Liver (tissue), 9 donors: ENCODE measurements around the gene SEMA4F. TPM values are rescaled to one million over a fixed set of nuclear protein-coding genes. Genes with fewer than 3 reads are reported as not detected.
A peak's percentile ranks its signal among the peaks of the same experiment; 100 is the strongest.

Source experiments
- DNase-seq: peaks from one replicate; pipeline ENCODE4 v3.0.0-alpha.2; 2017; ENCODE audit warnings: low spot score
- H3K27ac ChIP-seq, 2 donors: one replicate each; pipeline ENCODE4 v1.7.0; 2013; ENCODE audit warnings: inconsistent platforms in 2 of 2, low read length in 2 of 2, control low read depth in 1 of 2, low read depth in 1 of 2, mild to moderate bottlenecking in 1 of 2
- H3K27me3 ChIP-seq, 4 donors: one replicate each; pipeline versions ENCODE4 v1.6.1 to v1.7.0; 2013; ENCODE audit warnings: low read length in 3 of 4, inconsistent platforms in 1 of 4, mild to moderate bottlenecking in 1 of 4, moderate library complexity in 1 of 4; ENCODE audit not compliant: control insufficient read depth in 4 of 4, insufficient read depth in 4 of 4
- H3K36me3 ChIP-seq, 4 donors: one replicate each; pipeline versions ENCODE4 v1.6.1 to v1.7.0; 2013; ENCODE audit warnings: low read length in 3 of 4, mild to moderate bottlenecking in 3 of 4, low read depth in 1 of 4, moderate library complexity in 1 of 4; ENCODE audit not compliant: control insufficient read depth in 4 of 4, insufficient read depth in 3 of 4
- H3K4me1 ChIP-seq, 4 donors: one replicate each; pipeline versions ENCODE4 v1.6.1 to v1.7.0; 2013; ENCODE audit warnings: low read length in 3 of 4, mild to moderate bottlenecking in 3 of 4, moderate library complexity in 1 of 4; ENCODE audit not compliant: control insufficient read depth in 4 of 4, insufficient read depth in 4 of 4
- H3K4me3 ChIP-seq, 3 donors: one replicate each; pipeline versions ENCODE4 v1.6.1 to v1.7.0; 2013; ENCODE audit warnings: low read length in 3 of 3, control low read depth in 1 of 3, low read depth in 1 of 3, mild to moderate bottlenecking in 1 of 3
- H3K9ac ChIP-seq, 2 donors: one replicate each; pipeline ENCODE4 v1.7.0; 2013; ENCODE audit warnings: low read length in 2 of 2, mild to moderate bottlenecking in 2 of 2, moderate library complexity in 2 of 2, control low read depth in 1 of 2, low read depth in 1 of 2
- H3K9me3 ChIP-seq, 4 donors: one replicate each; pipeline versions ENCODE4 v1.6.1 to v1.7.0; 2013; ENCODE audit warnings: low read length in 3 of 4; ENCODE audit not compliant: control insufficient read depth in 4 of 4
- EGR1 ChIP-seq, 2 donors: IDR thresholded peaks; 2 replicates each; pipeline ENCODE4 v1.6.1; 2016 to 2018; ENCODE audit warnings: antibody characterized with exemption in 2 of 2, low read depth in 2 of 2
- FOXA1 ChIP-seq: IDR thresholded peaks from 2 replicates; pipeline ENCODE4 v1.6.1; 2016; ENCODE audit warnings: antibody characterized with exemption
- FOXA2 ChIP-seq: IDR thresholded peaks from 2 replicates; pipeline ENCODE4 v1.6.1; 2016; ENCODE audit warnings: antibody characterized with exemption
- GABPA ChIP-seq, 2 donors: IDR thresholded peaks in 1 of 2; conservative IDR thresholded peaks in 1 of 2; 2 replicates each; pipeline ENCODE4 v1.6.1; 2016; ENCODE audit warnings: antibody characterized with exemption in 2 of 2, mild to moderate bottlenecking in 1 of 2, moderate library complexity in 1 of 2
- HNF4A ChIP-seq, 2 donors: conservative IDR thresholded peaks; 2 replicates each; pipeline ENCODE4 v1.6.1; 2016; ENCODE audit warnings: antibody characterized with exemption in 2 of 2, mild to moderate bottlenecking in 2 of 2
- HNF4G ChIP-seq: IDR thresholded peaks from 2 replicates; pipeline ENCODE4 v1.6.1; 2016; ENCODE audit warnings: antibody characterized with exemption
- JUND ChIP-seq, 2 donors: IDR thresholded peaks; 2 replicates each; pipeline ENCODE4 v1.6.1; 2016; ENCODE audit warnings: antibody characterized with exemption in 2 of 2
- NR2F2 ChIP-seq: IDR thresholded peaks from 2 replicates; pipeline ENCODE4 v1.6.1; 2016; ENCODE audit warnings: antibody characterized with exemption
- RAD21 ChIP-seq, 2 donors: IDR thresholded peaks; 2 replicates each; pipeline ENCODE4 v1.6.1; 2016; ENCODE audit warnings: antibody characterized with exemption in 2 of 2, mild to moderate bottlenecking in 2 of 2
- RXRA ChIP-seq, 2 donors: IDR thresholded peaks; 2 replicates each; pipeline ENCODE4 v1.6.1; 2017 to 2018; ENCODE audit warnings: antibody characterized with exemption in 2 of 2, mild to moderate bottlenecking in 1 of 2
- SP1 ChIP-seq: IDR thresholded peaks from 2 replicates; pipeline ENCODE4 v1.6.1; 2018; ENCODE audit warnings: antibody characterized with exemption, mild to moderate bottlenecking
- TAF1 ChIP-seq: conservative IDR thresholded peaks from 2 replicates; pipeline ENCODE4 v1.6.1; 2016; ENCODE audit warnings: antibody characterized with exemption, mild to moderate bottlenecking
- YY1 ChIP-seq: IDR thresholded peaks from 2 replicates; pipeline ENCODE4 v1.6.1; 2016; ENCODE audit warnings: antibody characterized with exemption, mild to moderate bottlenecking
- WGBS: extraction: QIAGEN DNeasy Blood & Tissue Kit; methylation state at CpG from one replicate; pipeline ENCODE4 v1.1.7; 2013; 5-methylcytosine and 5-hydroxymethylcytosine counted together
- polyA plus RNA-seq, 2 donors: library from polyadenylated mRNA; stranded (reverse) in 1 of 2; unstranded in 1 of 2; fragments of 200-250 nt in 1 of 2; fragments of >200 nt in 1 of 2; fragmentation: Nextera tagmentation in 1 of 2; extraction: Ambion mirVana in 1 of 2; gene quantifications; one replicate each; pipeline versions ENCODE4 v1.2.1 to v1.2.3, GENCODE V29; 2013 to 2015
- total RNA-seq, 2 donors: library from RNA; depleted of rRNA; stranded (reverse); fragments of >200 nt; gene quantifications; one replicate each; pipeline ENCODE4 v1.2.3, GENCODE V29; 2014
- TF ChIP-seq, protein P1 (sequence below): IDR thresholded peaks from 2 replicates; pipeline ENCODE4 v1.6.1; 2016; ENCODE audit warnings: antibody characterized with exemption, mild to moderate bottlenecking
- TF ChIP-seq, protein P2 (sequence below): fragments of 150-350 bp; IDR thresholded peaks from 2 replicates; pipeline ENCODE4 v1.5.1; 2017; ENCODE audit warnings: improper control_type of control experiment, low read depth, low read length; ENCODE audit not compliant: missing input control
- TF ChIP-seq, protein P3 (sequence below): IDR thresholded peaks from 2 replicates; pipeline ENCODE4 v1.6.1; 2016; ENCODE audit warnings: antibody characterized with exemption
- TF ChIP-seq, protein P4 (sequence below): IDR thresholded peaks from 2 replicates; pipeline ENCODE4 v1.6.1; 2016; ENCODE audit warnings: antibody characterized with exemption
- TF ChIP-seq, protein P5 (sequence below): IDR thresholded peaks from 2 replicates; pipeline ENCODE4 v1.6.1; 2016; ENCODE audit warnings: antibody characterized with exemption
- donor health status: healthy.
- donor health status: healthy.
- donor health status: healthy.
- donor health status: healthy.
- donor health status: healthy.

The SEMA4F gene, protein sequence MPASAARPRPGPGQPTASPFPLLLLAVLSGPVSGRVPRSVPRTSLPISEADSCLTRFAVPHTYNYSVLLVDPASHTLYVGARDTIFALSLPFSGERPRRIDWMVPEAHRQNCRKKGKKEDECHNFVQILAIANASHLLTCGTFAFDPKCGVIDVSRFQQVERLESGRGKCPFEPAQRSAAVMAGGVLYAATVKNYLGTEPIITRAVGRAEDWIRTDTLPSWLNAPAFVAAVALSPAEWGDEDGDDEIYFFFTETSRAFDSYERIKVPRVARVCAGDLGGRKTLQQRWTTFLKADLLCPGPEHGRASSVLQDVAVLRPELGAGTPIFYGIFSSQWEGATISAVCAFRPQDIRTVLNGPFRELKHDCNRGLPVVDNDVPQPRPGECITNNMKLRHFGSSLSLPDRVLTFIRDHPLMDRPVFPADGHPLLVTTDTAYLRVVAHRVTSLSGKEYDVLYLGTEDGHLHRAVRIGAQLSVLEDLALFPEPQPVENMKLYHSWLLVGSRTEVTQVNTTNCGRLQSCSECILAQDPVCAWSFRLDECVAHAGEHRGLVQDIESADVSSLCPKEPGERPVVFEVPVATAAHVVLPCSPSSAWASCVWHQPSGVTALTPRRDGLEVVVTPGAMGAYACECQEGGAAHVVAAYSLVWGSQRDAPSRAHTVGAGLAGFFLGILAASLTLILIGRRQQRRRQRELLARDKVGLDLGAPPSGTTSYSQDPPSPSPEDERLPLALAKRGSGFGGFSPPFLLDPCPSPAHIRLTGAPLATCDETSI
- total RNA-seq: 1 to 10 TPM in 1 of 2 donors, under 1 TPM in 1; 0.92 to 1.1 TPM
- under 1 TPM; 0.57 to 0.99 TPM for polyA plus RNA-seq

DNA sequence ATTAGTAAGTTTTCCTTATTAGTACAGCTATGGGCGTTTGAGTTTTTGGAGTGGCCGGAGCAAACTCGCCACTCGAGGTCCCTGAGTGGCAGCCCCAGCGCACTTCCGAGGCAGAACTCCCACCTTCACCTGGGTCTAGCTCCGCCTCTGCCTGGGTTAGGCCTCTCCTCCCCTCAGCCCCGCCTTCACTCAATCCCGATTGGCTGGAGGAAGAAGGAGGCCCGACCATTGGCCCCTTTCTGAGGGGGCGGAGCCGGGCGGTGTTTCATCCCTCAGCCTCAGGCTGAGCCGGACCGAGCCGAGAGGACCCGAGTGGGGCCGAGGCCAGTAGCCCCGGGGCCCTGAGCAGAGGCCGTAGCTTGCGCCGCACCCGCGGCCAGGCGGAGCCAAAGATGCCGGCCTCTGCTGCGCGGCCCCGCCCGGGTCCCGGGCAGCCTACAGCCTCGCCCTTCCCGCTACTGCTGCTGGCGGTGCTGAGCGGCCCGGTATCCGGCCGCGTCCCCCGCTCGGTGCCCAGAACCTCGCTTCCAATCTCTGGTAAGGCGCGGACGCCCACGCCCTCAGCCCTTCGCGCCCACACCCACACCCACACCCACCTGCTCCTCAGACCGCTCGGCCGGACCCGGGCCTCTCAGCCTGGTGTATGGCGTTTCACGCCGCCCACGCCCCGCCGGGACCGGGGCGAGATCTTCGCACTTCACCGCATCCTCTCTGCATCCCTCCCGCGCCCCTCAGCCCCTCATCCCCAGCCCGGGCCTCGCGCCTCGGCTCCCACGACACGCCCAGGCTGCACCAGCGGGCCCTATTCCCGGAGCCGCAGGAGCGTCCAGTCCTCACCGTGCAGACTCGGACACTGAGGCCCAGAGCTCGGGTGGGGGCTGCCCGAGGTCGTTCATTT lies at the start of gene SEMA4F:
Gene SEMA4F, plus strand, starts transcription at position 263 of the 898 bp plus-strand sequence. Its CDS starts 130 bp downstream, at position 393.
- Histone ChIP-seq H3K27ac (no peak within 1 kb of the TSS), H3K27me3 (peaks cover 0 to 2% (median 0%) of the 10 kb centered on the region in 4 donors), H3K36me3 (no peaks in the 10 kb centered on the region), H3K9ac (peak within 1 kb of the TSS in 1 of 2 donors; percentile 30), H3K4me3 (peak within 1 kb of the TSS; percentile 59 to 67 (median 64)), H3K4me1 (peaks cover 2 to 13% (median 9%) of the 10 kb centered on the region in 4 donors), H3K9me3 (no peaks in the 10 kb centered on the region)
- TF ChIP-seq, protein P1, sequence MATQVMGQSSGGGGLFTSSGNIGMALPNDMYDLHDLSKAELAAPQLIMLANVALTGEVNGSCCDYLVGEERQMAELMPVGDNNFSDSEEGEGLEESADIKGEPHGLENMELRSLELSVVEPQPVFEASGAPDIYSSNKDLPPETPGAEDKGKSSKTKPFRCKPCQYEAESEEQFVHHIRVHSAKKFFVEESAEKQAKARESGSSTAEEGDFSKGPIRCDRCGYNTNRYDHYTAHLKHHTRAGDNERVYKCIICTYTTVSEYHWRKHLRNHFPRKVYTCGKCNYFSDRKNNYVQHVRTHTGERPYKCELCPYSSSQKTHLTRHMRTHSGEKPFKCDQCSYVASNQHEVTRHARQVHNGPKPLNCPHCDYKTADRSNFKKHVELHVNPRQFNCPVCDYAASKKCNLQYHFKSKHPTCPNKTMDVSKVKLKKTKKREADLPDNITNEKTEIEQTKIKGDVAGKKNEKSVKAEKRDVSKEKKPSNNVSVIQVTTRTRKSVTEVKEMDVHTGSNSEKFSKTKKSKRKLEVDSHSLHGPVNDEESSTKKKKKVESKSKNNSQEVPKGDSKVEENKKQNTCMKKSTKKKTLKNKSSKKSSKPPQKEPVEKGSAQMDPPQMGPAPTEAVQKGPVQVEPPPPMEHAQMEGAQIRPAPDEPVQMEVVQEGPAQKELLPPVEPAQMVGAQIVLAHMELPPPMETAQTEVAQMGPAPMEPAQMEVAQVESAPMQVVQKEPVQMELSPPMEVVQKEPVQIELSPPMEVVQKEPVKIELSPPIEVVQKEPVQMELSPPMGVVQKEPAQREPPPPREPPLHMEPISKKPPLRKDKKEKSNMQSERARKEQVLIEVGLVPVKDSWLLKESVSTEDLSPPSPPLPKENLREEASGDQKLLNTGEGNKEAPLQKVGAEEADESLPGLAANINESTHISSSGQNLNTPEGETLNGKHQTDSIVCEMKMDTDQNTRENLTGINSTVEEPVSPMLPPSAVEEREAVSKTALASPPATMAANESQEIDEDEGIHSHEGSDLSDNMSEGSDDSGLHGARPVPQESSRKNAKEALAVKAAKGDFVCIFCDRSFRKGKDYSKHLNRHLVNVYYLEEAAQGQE: peak; percentile 32
- TF ChIP-seq, protein P2, sequence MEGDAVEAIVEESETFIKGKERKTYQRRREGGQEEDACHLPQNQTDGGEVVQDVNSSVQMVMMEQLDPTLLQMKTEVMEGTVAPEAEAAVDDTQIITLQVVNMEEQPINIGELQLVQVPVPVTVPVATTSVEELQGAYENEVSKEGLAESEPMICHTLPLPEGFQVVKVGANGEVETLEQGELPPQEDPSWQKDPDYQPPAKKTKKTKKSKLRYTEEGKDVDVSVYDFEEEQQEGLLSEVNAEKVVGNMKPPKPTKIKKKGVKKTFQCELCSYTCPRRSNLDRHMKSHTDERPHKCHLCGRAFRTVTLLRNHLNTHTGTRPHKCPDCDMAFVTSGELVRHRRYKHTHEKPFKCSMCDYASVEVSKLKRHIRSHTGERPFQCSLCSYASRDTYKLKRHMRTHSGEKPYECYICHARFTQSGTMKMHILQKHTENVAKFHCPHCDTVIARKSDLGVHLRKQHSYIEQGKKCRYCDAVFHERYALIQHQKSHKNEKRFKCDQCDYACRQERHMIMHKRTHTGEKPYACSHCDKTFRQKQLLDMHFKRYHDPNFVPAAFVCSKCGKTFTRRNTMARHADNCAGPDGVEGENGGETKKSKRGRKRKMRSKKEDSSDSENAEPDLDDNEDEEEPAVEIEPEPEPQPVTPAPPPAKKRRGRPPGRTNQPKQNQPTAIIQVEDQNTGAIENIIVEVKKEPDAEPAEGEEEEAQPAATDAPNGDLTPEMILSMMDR: no peak
- no peak for TF ChIP-seq HNF4A (conservative IDR thresholded peaks at IDR 0.05)
- no peak for TF ChIP-seq TAF1
- TF ChIP-seq RXRA (IDR thresholded peaks at IDR 0.05): no peak
- no peak for TF ChIP-seq FOXA1
- no peak for TF ChIP-seq JUND (IDR thresholded peaks at IDR 0.05)
- peak in 1 of 2 donors; percentile 33 for TF ChIP-seq GABPA (IDR thresholded peaks at IDR 0.05 in 1 of 2, conservative IDR thresholded peaks at IDR 0.05 in 1 of 2)
- TF ChIP-seq YY1: peak; percentile 35
- TF ChIP-seq FOXA2: no peak
- TF ChIP-seq, protein P3, sequence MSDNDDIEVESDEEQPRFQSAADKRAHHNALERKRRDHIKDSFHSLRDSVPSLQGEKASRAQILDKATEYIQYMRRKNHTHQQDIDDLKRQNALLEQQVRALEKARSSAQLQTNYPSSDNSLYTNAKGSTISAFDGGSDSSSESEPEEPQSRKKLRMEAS: no peak
- peak; percentile 75 for TF ChIP-seq SP1
- TF ChIP-seq, protein P4, sequence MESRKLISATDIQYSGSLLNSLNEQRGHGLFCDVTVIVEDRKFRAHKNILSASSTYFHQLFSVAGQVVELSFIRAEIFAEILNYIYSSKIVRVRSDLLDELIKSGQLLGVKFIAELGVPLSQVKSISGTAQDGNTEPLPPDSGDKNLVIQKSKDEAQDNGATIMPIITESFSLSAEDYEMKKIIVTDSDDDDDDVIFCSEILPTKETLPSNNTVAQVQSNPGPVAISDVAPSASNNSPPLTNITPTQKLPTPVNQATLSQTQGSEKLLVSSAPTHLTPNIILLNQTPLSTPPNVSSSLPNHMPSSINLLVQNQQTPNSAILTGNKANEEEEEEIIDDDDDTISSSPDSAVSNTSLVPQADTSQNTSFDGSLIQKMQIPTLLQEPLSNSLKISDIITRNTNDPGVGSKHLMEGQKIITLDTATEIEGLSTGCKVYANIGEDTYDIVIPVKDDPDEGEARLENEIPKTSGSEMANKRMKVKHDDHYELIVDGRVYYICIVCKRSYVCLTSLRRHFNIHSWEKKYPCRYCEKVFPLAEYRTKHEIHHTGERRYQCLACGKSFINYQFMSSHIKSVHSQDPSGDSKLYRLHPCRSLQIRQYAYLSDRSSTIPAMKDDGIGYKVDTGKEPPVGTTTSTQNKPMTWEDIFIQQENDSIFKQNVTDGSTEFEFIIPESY: no peak
- TF ChIP-seq HNF4G: no peak
- TF ChIP-seq RAD21 (IDR thresholded peaks at IDR 0.05): no peak
- no peak for TF ChIP-seq NR2F2
- peak in 1 of 2 donors; percentile 10 for TF ChIP-seq EGR1 (IDR thresholded peaks at IDR 0.05; ENCODE audit: low read depth in 2 of 2)
- TF ChIP-seq, protein P5, sequence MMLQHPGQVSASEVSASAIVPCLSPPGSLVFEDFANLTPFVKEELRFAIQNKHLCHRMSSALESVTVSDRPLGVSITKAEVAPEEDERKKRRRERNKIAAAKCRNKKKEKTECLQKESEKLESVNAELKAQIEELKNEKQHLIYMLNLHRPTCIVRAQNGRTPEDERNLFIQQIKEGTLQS: no peak
- DNase-seq: peak; percentile 92
- 1% methylated on average over 79 of the region's 79 CpGs for WGBS
